Right lobe of liver (tissue), 6 donors: ENCODE data around the gene SPRR3. TPM values are rescaled to one million over a fixed set of nuclear protein-coding genes. Genes with fewer than 3 reads are reported as not detected.

ENCODE experiments used
- ATAC-seq, 4 donors: fragments of 200-7000 bp; cut with Tn5 transposase; one replicate each; pipeline ENCODE4 v1.9.1; 2020; ENCODE audit warnings: mild to moderate bottlenecking in 4 of 4, moderate library complexity in 4 of 4
- DNase-seq, 3 donors: peaks; one replicate each; pipeline ENCODE4 v3.0.0-alpha.2; 2020
- H3K27ac ChIP-seq, 3 donors: fragments of 200-600 bp; one replicate each; pipeline ENCODE4 v1.8.0; 2022
- H3K27me3 ChIP-seq, 2 donors: fragments of 200-600 bp; one replicate each; pipeline ENCODE4 v1.8.0; 2022
- H3K36me3 ChIP-seq, 4 donors: fragments of 200-600 bp; sonication (generic) in 1 of 4; one replicate each; pipeline versions ENCODE4 v1.5.1 to v1.8.0; 2017 to 2022; ENCODE audit warnings: control low read depth in 1 of 4
- H3K4me1 ChIP-seq, 4 donors: fragments of 200-600 bp; sonication (generic) in 1 of 4; one replicate each; pipeline versions ENCODE4 v1.5.1 to v1.8.0; 2017 to 2022; ENCODE audit warnings: control low read depth in 1 of 4
- H3K4me3 ChIP-seq, 3 donors: fragments of 200-600 bp; one replicate each; pipeline ENCODE4 v1.8.0; 2022
- H3K9me3 ChIP-seq, 4 donors: fragments of 200-600 bp; sonication (generic) in 1 of 4; one replicate each; pipeline versions ENCODE4 v1.5.1 to v1.8.0; 2017 to 2022; ENCODE audit warnings: control low read depth in 1 of 4
- CTCF ChIP-seq, 4 donors: fragments of 200-600 bp in 3 of 4; fragments of 450-650 bp in 1 of 4; IDR thresholded peaks; one replicate each; pipeline versions ENCODE4 v1.5.1 to v1.8.0; 2016 to 2022; ENCODE audit warnings: antibody characterized with exemption in 4 of 4, mild to moderate bottlenecking in 2 of 4
- POLR2A ChIP-seq: fragments of 450-650 bp; IDR thresholded peaks from one replicate; pipeline ENCODE4 v1.6.1; 2017; ENCODE audit warnings: antibody characterized with exemption, mild to moderate bottlenecking
- WGBS: methylation state at CpG from one replicate; pipeline ENCODE4 v1.1.6; 2018; ENCODE audit warnings: low coverage, low lambda C conversion rate; ENCODE audit not compliant: insufficient coverage; ENCODE audit errors: missing lambda C conversion rate; 5-methylcytosine and 5-hydroxymethylcytosine counted together
- intact Hi-C, 2 donors: fragments of 100-400 bp; cut with DNase I; formaldehyde crosslinking; loops; one replicate each; pipeline versions ENCODE4 v1.11.2 to v1.14.1; 2022
- total RNA-seq, 6 experiments: library from RNA; depleted of rRNA in 2 of 6; stranded (reverse); fragments of >200 nt in 2 of 6; fragmentation: NEBNext Ultra II Directional in 3 of 6; extraction: Animal tissue kit (Norgen Biotek cat#: 25700) in 3 of 6; gene quantifications; one replicate each; pipeline versions ENCODE4 v1.1.0 to v1.2.4, GENCODE V29; 2016 to 2023
- donor health status: DM: no; HTN: yes; CAD: no.
- donor health status: DM: no; HTN: no; CAD: no.
- donor health status: DM: no; HTN: no; CAD: no.
- donor health status: DM: no; HTN: yes; CAD: no.
- donor health status: DM: no; HTN: yes; CAD: no.

Gene SPRR3
- total RNA-seq, 6 experiments from 2014 or later = 0.31 TPM; not detected in 5

GRCh38 chr1:153032073-153032472 is 30.5 kb downstream of the SPRR3 start:
- Histone ChIP-seq H3K4me3 (no peak overlapping the region), H3K9me3 (no peaks in the 10 kb centered on the region), H3K4me1 (no peaks in the 10 kb centered on the region), H3K27me3 (no peaks in the 10 kb centered on the region), H3K27ac (no peak overlapping the region), H3K36me3 (no peaks in the 10 kb centered on the region)
- intact Hi-C loops = no loop called here
- TF ChIP-seq CTCF (IDR thresholded peaks at IDR 0.05) = no peak
- no peak for TF ChIP-seq POLR2A
- no peak for DNase-seq
- ATAC-seq = no peak

GRCh38 chr1:153032677-153033308 is 31.2 kb downstream of the SPRR3 start:
- intact Hi-C loops = no loop called here
- no peaks in the 10 kb centered on the region for H3K9me3 ChIP-seq
- no peak overlapping the region for H3K4me3 ChIP-seq
- ATAC-seq (peak; percentile 29 to 85 (median 52)), DNase-seq (peak in 1 of 3 donors; percentile 24)
- H3K27me3 ChIP-seq = no peaks in the 10 kb centered on the region
- no peaks in the 10 kb centered on the region for H3K36me3 ChIP-seq
- WGBS = 25% methylated on average over 3 of the region's 3 CpGs
- TF ChIP-seq POLR2A (no peak), CTCF (IDR thresholded peaks at IDR 0.05) (peak in 1 of 4 donors; percentile 37)
- H3K27ac ChIP-seq = no peak overlapping the region
- no peaks in the 10 kb centered on the region for H3K4me1 ChIP-seq

DNA sequence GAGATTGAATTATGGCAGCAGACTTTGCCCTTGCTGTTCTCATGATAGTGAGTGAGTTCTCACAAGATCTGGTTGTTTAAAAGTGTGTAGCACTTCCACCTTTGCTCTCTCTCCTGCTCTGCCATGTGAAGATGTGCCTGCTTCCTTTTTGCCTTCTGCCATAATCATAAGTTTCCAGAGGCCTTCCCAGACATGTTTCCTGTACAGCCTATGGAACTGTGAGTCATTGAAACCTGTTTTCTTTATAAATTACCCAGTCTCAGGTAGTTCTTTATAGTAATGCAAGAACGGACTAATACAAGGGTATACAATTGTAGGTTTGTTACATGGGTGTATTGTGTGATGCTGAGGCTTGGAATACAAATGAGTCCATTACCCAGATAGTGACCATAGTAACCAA is 33.7 kb downstream of the SPRR3 start:
- Histone ChIP-seq H3K4me1 (no peaks in the 10 kb centered on the region), H3K36me3 (no peaks in the 10 kb centered on the region), H3K4me3 (no peak overlapping the region), H3K27me3 (no peaks in the 10 kb centered on the region), H3K27ac (no peak overlapping the region), H3K9me3 (no peaks in the 10 kb centered on the region)
- 77% methylated on average over 1 of the region's 1 CpG for WGBS
- DNase-seq (no peak), ATAC-seq (no peak)
- TF ChIP-seq POLR2A (no peak), CTCF (IDR thresholded peaks at IDR 0.05) (no peak)
- intact Hi-C loops = no loop called here

- Histone ChIP-seq H3K4me3 (no peak within 1 kb of the TSS), H3K9me3 (no peaks in the 10 kb centered on the region), H3K4me1 (no peaks in the 10 kb centered on the region), H3K27me3 (no peaks in the 10 kb centered on the region), H3K36me3 (no peaks in the 10 kb centered on the region), H3K27ac (no peak within 1 kb of the TSS)
- DNase-seq = no peak
- ATAC-seq = no peak
- intact Hi-C loops = no loop called here
- WGBS = 52% methylated on average over 4 of the region's 4 CpGs
- no peak for TF ChIP-seq CTCF (IDR thresholded peaks at IDR 0.05)
- no peak for TF ChIP-seq POLR2A
These were observed 39.5 kb downstream of the SPRR3 start, which contains the start of gene SPRR2D for GRCh38 chr1:153040950-153041631. TSS of gene SPRR2D (minus strand) at chr1:153041120. CDS start at chr1:153040346, 774 bp downstream.
